ENCODE measurements around the gene HK1. TPM values are rescaled to one million over a fixed set of nuclear protein-coding genes. Genes with fewer than 3 reads are reported as not detected.

Gene HK1
- total RNA-seq, 1 donor from 2014 or later, result 128 TPM

- intact Hi-C loops (cut with DNase I), result no loop called here
Observed at GRCh38 chr10:69437321-69438259, 159.3 kb downstream of the HK1 start.

GRCh38 chr10:69438536-69439349 lies 160.4 kb downstream of the HK1 start:
- no peak for TF ChIP-seq CTCF (IDR thresholded peaks at IDR 0.05)
- intact Hi-C loops (cut with DNase I), result no loop called here
- Histone ChIP-seq H3K4me1 (peaks cover 0 to 4% of the 10 kb centered on the region in 2 donors), H3K27ac (no peak overlapping the region), H3K9me3 (no peaks in the 10 kb centered on the region), H3K36me3 (no peaks in the 10 kb centered on the region), H3K4me3 (no peak overlapping the region), H3K27me3 (no peaks in the 10 kb centered on the region)
- DNase-seq (ENCODE audit: low spot score in 2 of 2), result no peak

More at GRCh38 chr10:69437321-69438259, 159.3 kb downstream of the HK1 start:
- no peak for DNase-seq (ENCODE audit: low spot score in 2 of 2)
- Histone ChIP-seq H3K36me3 (no peaks in the 10 kb centered on the region), H3K4me1 (peaks cover 0 to 4% of the 10 kb centered on the region in 2 donors), H3K27ac (no peak overlapping the region), H3K9me3 (no peaks in the 10 kb centered on the region), H3K4me3 (no peak overlapping the region), H3K27me3 (no peaks in the 10 kb centered on the region)
- no peak for TF ChIP-seq CTCF (IDR thresholded peaks at IDR 0.05)

- Histone ChIP-seq H3K9me3 (no peaks in the 10 kb centered on the region), H3K4me3 (no peak overlapping the region), H3K27ac (no peak overlapping the region), H3K36me3 (no peaks in the 10 kb centered on the region), H3K4me1 (peaks cover 0 to 4% of the 10 kb centered on the region in 2 donors), H3K27me3 (no peaks in the 10 kb centered on the region)
- TF ChIP-seq CTCF (IDR thresholded peaks at IDR 0.05), result no peak
- intact Hi-C loops (cut with DNase I), result no loop called here
- no peak for DNase-seq (ENCODE audit: low spot score in 2 of 2)
Observed at GRCh38 chr10:69439350-69439739, 161.0 kb downstream of the HK1 start.

GRCh38 chr10:69439813-69440506 lies 161.7 kb downstream of the HK1 start:
- H3K36me3 ChIP-seq, result no peaks in the 10 kb centered on the region
- intact Hi-C loops (cut with DNase I), result no loop called here
- TF ChIP-seq CTCF (IDR thresholded peaks at IDR 0.05), result no peak
- H3K27me3 ChIP-seq, result no peaks in the 10 kb centered on the region
- no peaks in the 10 kb centered on the region for H3K9me3 ChIP-seq
- H3K27ac ChIP-seq, result no peak overlapping the region
- no peak for DNase-seq (ENCODE audit: low spot score in 2 of 2)
- H3K4me3 ChIP-seq, result no peak overlapping the region
- H3K4me1 ChIP-seq, result peaks cover 0 to 4% of the 10 kb centered on the region in 2 donors

- no peaks in the 10 kb centered on the region for H3K36me3 ChIP-seq
- H3K27ac ChIP-seq, result no peak overlapping the region
- H3K9me3 ChIP-seq, result no peaks in the 10 kb centered on the region
- no peak for TF ChIP-seq CTCF (IDR thresholded peaks at IDR 0.05)
- peaks cover 0 to 4% of the 10 kb centered on the region in 2 donors for H3K4me1 ChIP-seq
- no peak for DNase-seq (ENCODE audit: low spot score in 2 of 2)
- intact Hi-C loops (cut with DNase I), result no loop called here
- H3K27me3 ChIP-seq, result no peaks in the 10 kb centered on the region
- no peak overlapping the region for H3K4me3 ChIP-seq
Observed at GRCh38 chr10:69443354-69443753, 165.1 kb downstream of the HK1 start.
